CD4-positive, alpha-beta T cell treated with Interleukin-15 for 4 hours (primary cell): ENCODE results near the gene MAJIN.

Source experiments
- DNase-seq: peaks from one replicate; pipeline ENCODE4 v3.0.0-alpha.2; 2020; ENCODE audit warnings: low spot score

Gene MAJIN

GRCh38 chr11:64932324-64932723, 39.6 kb downstream of the MAJIN start:
- no peak for DNase-seq

GRCh38 chr11:64931290-64931689, 40.6 kb downstream of the MAJIN start:
- DNase-seq = no peak

GRCh38 chr11:64930340-64930739, 41.6 kb downstream of the MAJIN start:
- DNase-seq = no peak

- DNase-seq = no peak
Observed at GRCh38 chr11:64929625-64930024, 42.3 kb downstream of the MAJIN start.

GRCh38 chr11:64928957-64929356, 43.0 kb downstream of the MAJIN start:
- no peak for DNase-seq

- no peak for DNase-seq
Observed at GRCh38 chr11:64926689-64927088, 45.2 kb downstream of the MAJIN start.

- DNase-seq = no peak
Observed at GRCh38 chr11:64925536-64926436, 46.1 kb downstream of the MAJIN start.

- DNase-seq = no peak
Observed at GRCh38 chr11:64924910-64925284, 47.0 kb downstream of the MAJIN start.

GRCh38 chr11:64923944-64924909, 47.7 kb downstream of the MAJIN start, which contains the start of gene PPP2R5B:
PPP2R5B (plus strand) TSS chr11:64924689; CDS start chr11:64925735, 1,046 bp downstream.
- peak; percentile 91 for DNase-seq

GRCh38 chr11:64923151-64923661, 48.7 kb downstream of the MAJIN start:
- no peak for DNase-seq

- no peak for DNase-seq
Observed at GRCh38 chr11:64921384-64921783, 50.5 kb downstream of the MAJIN start.

GRCh38 chr11:64920124-64920523, 51.8 kb downstream of the MAJIN start:
- no peak for DNase-seq

GRCh38 chr11:64919627-64920026, 52.3 kb downstream of the MAJIN start:
- no peak for DNase-seq

- DNase-seq = no peak
Observed at GRCh38 chr11:64918017-64918416, 53.9 kb downstream of the MAJIN start.

GRCh38 chr11:64917663-64917995, 54.3 kb downstream of the MAJIN start:
- no peak for DNase-seq

- DNase-seq = peak; percentile 99
Observed at GRCh38 chr11:64916775-64917662, 54.9 kb downstream of the MAJIN start, which contains the start of gene ATG2A. ATG2A (minus strand) TSS chr11:64917209; CDS start chr11:64917135, 74 bp downstream.

- peak; percentile 39 for DNase-seq
Observed at GRCh38 chr11:64916040-64916774, 55.7 kb downstream of the MAJIN start.

GRCh38 chr11:64915376-64915887, 56.5 kb downstream of the MAJIN start:
- no peak for DNase-seq

- DNase-seq = no peak
Observed at GRCh38 chr11:64914123-64914522, 57.8 kb downstream of the MAJIN start.

GRCh38 chr11:64913171-64913727, 58.7 kb downstream of the MAJIN start:
- no peak for DNase-seq
